GM19193 (cell line): Measurements from ENCODE around the gene LRTM1.

Experiments
- POLR2A ChIP-seq: IDR thresholded peaks from 4 replicates; pipeline ENCODE4 v1.6.1; 2011; ENCODE audit not compliant: insufficient read depth, insufficient read length; ENCODE audit errors: extremely low read depth

LRTM1 gene

GRCh38 chr3:54915976-54916375, 11.9 kb downstream of the LRTM1 start:
- no peak for TF ChIP-seq POLR2A

DNA sequence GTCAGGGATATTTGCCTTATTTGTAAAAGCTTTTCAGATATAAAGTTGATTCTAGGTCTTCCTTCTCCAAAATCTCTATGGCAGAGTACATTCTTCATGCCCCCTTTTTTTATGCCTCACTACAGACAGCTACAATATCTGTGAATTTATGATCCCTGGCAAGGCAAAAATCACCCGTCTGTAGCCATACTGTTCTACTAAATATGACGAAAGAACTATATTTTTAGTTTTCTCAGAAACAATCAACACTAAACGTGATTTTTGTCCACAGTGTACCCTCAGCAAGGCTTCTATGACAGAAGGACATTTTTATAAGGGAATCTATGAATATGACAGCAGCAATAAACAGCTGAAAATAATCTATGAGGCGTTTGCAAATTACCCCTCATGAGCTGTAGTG, 12.7 kb downstream of the LRTM1 start:
- TF ChIP-seq POLR2A = no peak

GRCh38 chr3:54914180-54914579, 13.7 kb downstream of the LRTM1 start:
- no peak for TF ChIP-seq POLR2A

- TF ChIP-seq POLR2A = no peak
Observed at GRCh38 chr3:54909191-54909590, 18.7 kb downstream of the LRTM1 start.

DNA sequence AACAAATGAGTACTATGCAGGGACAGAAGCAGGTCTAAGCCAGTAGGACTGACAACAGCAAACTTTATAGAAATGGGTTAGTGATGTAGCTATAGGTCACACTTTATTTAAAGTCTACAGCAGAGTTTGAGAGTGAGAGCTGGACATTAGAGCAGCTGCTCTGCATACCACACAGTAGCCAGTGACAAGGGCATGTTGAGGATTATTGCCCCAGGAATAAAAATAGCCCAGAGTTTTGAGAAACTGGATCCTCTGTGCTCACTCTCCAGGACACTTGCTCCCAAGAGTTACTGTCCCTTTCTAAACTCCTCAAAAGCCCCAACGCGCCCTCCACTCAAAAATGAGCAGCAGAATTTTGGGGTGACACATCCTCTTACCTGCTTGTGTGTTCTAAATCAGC, 21.1 kb downstream of the LRTM1 start:
- no peak for TF ChIP-seq POLR2A

DNA sequence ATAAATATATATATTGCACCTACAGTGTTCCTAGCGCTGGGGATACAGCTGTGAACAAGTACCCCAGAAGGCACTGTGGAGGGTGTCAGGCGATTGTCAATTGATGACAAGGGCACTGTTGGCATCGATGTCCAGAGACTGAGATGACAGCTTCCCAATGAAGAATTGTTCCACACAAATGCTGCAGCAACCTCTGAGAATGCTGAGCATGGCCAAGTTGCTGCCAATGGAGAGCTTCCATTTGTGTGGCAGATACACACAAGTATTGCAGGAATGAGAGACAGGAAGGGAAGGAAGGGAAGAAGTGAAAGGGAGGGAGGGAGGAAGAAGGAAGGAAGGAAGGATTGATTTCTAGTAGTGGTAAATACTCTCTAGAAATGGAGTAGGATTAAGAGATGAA, 21.9 kb downstream of the LRTM1 start:
- no peak for TF ChIP-seq POLR2A

GRCh38 chr3:54905261-54905888, 22.5 kb downstream of the LRTM1 start:
- TF ChIP-seq POLR2A = no peak

GRCh38 chr3:54901906-54902685, 25.8 kb downstream of the LRTM1 start:
- no peak for TF ChIP-seq POLR2A

- no peak for TF ChIP-seq POLR2A
Observed at GRCh38 chr3:54900838-54901591, 26.8 kb downstream of the LRTM1 start.

DNA sequence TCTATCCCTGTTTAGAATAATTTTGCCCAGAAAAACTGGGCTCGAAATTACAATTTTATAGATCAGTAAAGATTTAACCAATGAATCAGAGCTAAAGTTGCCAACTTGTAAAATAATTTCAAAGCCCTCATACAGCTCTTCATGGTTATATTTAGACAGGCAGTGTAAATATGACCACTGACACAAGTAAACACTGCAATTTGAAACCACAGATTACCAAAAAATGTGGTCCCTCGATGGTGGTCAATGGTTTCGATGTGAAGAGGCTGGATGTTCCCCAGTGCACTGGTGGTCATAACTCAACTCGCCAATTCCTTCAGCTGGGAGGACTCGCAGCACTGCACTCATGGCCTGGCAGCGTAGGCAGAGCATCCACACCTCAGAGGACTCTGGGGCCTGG, 28.6 kb downstream of the LRTM1 start:
- TF ChIP-seq POLR2A = no peak

GRCh38 chr3:54897028-54897711, 30.7 kb downstream of the LRTM1 start:
- TF ChIP-seq POLR2A = no peak

- TF ChIP-seq POLR2A = no peak
Observed at GRCh38 chr3:54895613-54896012, 32.2 kb downstream of the LRTM1 start.

DNA sequence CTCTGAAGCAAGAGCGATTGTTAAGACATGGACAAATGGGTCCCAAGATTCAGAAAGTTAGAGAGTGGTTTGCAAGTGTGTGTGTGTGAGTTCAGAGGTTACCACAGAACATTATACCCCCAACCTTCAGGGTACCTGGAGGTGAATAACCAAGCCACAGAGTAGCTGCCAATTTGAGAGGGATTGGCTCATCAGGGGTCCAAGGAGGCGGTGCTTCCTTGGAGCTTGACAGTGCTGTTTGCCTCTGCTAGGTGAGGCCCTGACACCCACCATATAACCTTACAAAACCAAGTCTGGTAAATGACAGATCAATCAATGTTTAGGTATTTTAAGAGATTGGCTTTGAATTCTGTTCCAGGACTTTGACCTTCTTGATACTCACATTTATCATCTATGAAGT, 35.7 kb downstream of the LRTM1 start:
- TF ChIP-seq POLR2A = no peak

- no peak for TF ChIP-seq POLR2A
Observed at GRCh38 chr3:54891540-54891897, 36.3 kb downstream of the LRTM1 start.

DNA sequence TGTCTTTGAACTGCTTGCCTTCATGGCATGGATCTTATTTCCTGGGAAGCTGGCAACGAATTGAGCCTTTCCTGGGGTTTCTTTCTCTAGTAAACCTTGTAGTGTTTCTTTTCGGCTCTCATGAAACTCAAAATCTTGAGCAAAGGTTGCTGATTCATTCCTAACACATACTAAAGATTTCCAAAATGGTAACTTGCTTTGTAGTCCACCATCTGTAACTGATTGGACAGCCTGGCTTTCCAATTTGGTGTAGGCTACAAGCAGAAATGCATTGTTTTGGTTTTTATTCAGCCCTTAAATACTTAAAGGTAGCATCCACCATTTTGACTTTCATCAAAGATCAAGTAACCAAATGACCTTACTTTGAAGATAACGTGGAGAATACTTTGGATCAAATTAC, 38.1 kb downstream of the LRTM1 start:
- no peak for TF ChIP-seq POLR2A
